Astrocyte (in vitro differentiated cells and primary cell): ENCODE results near the gene UPF2.

Experiments used
- EZH2 ChIP-seq: IDR thresholded peaks from 2 replicates; pipeline ENCODE4 v1.6.1; 2012; ENCODE audit warnings: mild to moderate bottlenecking, low read length, inconsistent platforms; ENCODE audit not compliant: insufficient read depth
- TF ChIP-seq, protein P1 (sequence below): IDR thresholded peaks from 2 replicates; pipeline ENCODE4 v1.5.1; 2011; ENCODE audit warnings: low read depth, mild to moderate bottlenecking, inconsistent platforms, low read length, moderate library complexity; ENCODE audit not compliant: insufficient read depth

DNA sequence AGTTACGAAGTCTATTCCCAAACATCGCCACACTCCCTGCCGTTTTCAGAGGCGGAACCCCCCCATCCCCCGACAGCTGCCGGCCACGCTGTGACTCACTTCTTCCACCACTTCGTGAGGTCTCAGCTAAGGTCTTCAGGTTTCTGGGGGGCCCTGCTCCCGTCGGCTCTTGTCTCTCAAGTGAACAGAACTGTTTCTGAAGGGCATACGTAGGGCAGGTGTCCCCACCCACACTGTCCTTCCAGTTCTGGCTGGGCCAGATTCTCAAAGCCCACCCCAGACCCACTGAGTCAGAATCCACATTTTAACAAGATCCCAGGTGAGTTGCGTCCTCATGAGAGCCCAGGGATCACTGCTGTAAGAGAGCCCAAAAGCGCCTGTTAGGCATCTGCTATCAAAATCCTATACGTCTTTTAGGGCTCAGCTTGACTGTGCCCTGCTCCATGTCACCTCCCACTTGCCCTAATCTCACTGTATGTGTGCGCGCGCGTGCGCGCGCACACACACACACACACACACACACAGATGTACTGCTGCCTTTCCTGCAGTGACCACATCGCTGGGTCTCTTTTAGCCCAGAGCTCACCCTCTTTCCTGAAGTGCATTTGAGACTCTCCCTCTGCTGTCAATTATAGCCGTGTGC is 140.7 kb downstream of the UPF2 start:
- TF ChIP-seq, protein P1, sequence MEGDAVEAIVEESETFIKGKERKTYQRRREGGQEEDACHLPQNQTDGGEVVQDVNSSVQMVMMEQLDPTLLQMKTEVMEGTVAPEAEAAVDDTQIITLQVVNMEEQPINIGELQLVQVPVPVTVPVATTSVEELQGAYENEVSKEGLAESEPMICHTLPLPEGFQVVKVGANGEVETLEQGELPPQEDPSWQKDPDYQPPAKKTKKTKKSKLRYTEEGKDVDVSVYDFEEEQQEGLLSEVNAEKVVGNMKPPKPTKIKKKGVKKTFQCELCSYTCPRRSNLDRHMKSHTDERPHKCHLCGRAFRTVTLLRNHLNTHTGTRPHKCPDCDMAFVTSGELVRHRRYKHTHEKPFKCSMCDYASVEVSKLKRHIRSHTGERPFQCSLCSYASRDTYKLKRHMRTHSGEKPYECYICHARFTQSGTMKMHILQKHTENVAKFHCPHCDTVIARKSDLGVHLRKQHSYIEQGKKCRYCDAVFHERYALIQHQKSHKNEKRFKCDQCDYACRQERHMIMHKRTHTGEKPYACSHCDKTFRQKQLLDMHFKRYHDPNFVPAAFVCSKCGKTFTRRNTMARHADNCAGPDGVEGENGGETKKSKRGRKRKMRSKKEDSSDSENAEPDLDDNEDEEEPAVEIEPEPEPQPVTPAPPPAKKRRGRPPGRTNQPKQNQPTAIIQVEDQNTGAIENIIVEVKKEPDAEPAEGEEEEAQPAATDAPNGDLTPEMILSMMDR = no peak
- TF ChIP-seq EZH2 = no peak
